Measurements from ENCODE around the gene FXYD1.
"Not testable (repeated sequence)": the region's sequence is repeated elsewhere in the genome, so short reads cannot be mapped to it uniquely, and the experiment has no call there.

The FXYD1 gene

GRCh38 chr19:35125270-35125717 is 13.3 kb upstream of the FXYD1 start:
- peaks cover 11% of the 10 kb centered on the region for H3K4me1 Mint-ChIP-seq
- no peaks in the 10 kb centered on the region for H3K27me3 Mint-ChIP-seq
- H3K9me3 Mint-ChIP-seq = no peaks in the 10 kb centered on the region
- no peaks in the 10 kb centered on the region for H3K36me3 Mint-ChIP-seq
- DNase-seq (ENCODE audit: low spot score in 2 of 2) (no peak), ATAC-seq (ENCODE audit: low read depth) (no peak)
- no peak overlapping the region for H3K27ac Mint-ChIP-seq
- peak overlapping the region; percentile 46 for H3K4me3 Mint-ChIP-seq

- Mint-ChIP-seq H3K27ac (no peak overlapping the region), H3K36me3 (no peaks in the 10 kb centered on the region), H3K27me3 (no peaks in the 10 kb centered on the region), H3K4me1 (peaks cover 11% of the 10 kb centered on the region), H3K9me3 (no peaks in the 10 kb centered on the region), H3K4me3 (peak overlapping the region; percentile 46)
- ATAC-seq (ENCODE audit: low read depth) = no peak
- DNase-seq (ENCODE audit: low spot score in 2 of 2) = no peak
These were observed 12.6 kb upstream of the FXYD1 start for GRCh38 chr19:35125749-35126623.

- Mint-ChIP-seq H3K27ac (no peak overlapping the region), H3K36me3 (no peaks in the 10 kb centered on the region), H3K4me1 (peaks cover 11% of the 10 kb centered on the region), H3K4me3 (no peak overlapping the region), H3K9me3 (no peaks in the 10 kb centered on the region), H3K27me3 (no peaks in the 10 kb centered on the region)
- DNase-seq (ENCODE audit: low spot score in 2 of 2) (no peak), ATAC-seq (ENCODE audit: low read depth) (no peak)
These were observed 12.0 kb upstream of the FXYD1 start for GRCh38 chr19:35126624-35126959.

- ATAC-seq (ENCODE audit: low read depth) = no peak
- Mint-ChIP-seq H3K4me3 (no peak overlapping the region), H3K36me3 (no peaks in the 10 kb centered on the region), H3K27ac (no peak overlapping the region), H3K27me3 (no peaks in the 10 kb centered on the region), H3K4me1 (peaks cover 14% of the 10 kb centered on the region), H3K9me3 (peaks cover 5% of the 10 kb centered on the region)
- no peak for DNase-seq (ENCODE audit: low spot score in 2 of 2)
These were observed 10.8 kb upstream of the FXYD1 start for GRCh38 chr19:35127871-35128270.

- no peak overlapping the region for H3K4me3 Mint-ChIP-seq
- ATAC-seq (ENCODE audit: low read depth) (no peak), DNase-seq (ENCODE audit: low spot score in 2 of 2) (no peak)
- peaks cover 6% of the 10 kb centered on the region for H3K9me3 Mint-ChIP-seq
- H3K36me3 Mint-ChIP-seq = no peaks in the 10 kb centered on the region
- H3K4me1 Mint-ChIP-seq = peaks cover 14% of the 10 kb centered on the region
- H3K27ac Mint-ChIP-seq = no peak overlapping the region
- H3K27me3 Mint-ChIP-seq = no peaks in the 10 kb centered on the region
These were observed 10.1 kb upstream of the FXYD1 start for GRCh38 chr19:35128398-35129057.

GRCh38 chr19:35129724-35130274 is 8.8 kb upstream of the FXYD1 start:
- not testable (repeated sequence) for H3K36me3 Mint-ChIP-seq; H3K4me3 Mint-ChIP-seq; H3K27me3 Mint-ChIP-seq; ATAC-seq (ENCODE audit: low read depth); H3K27ac Mint-ChIP-seq; DNase-seq (ENCODE audit: low spot score in 2 of 2); H3K4me1 Mint-ChIP-seq; H3K9me3 Mint-ChIP-seq

- Mint-ChIP-seq H3K36me3 (peaks cover 1% of the 10 kb centered on the region), H3K4me1 (peaks cover 7% of the 10 kb centered on the region), H3K27ac (no peak overlapping the region), H3K27me3 (no peaks in the 10 kb centered on the region), H3K4me3 (no peak overlapping the region), H3K9me3 (peaks cover 6% of the 10 kb centered on the region)
- no peak for DNase-seq (ENCODE audit: low spot score in 2 of 2)
- no peak for ATAC-seq (ENCODE audit: low read depth)
These were observed 7.6 kb upstream of the FXYD1 start for GRCh38 chr19:35130761-35131720.

GRCh38 chr19:35132254-35132653 is 6.4 kb upstream of the FXYD1 start:
- Mint-ChIP-seq H3K4me1 (peaks cover 10% of the 10 kb centered on the region), H3K27me3 (no peaks in the 10 kb centered on the region), H3K9me3 (peaks cover 6% of the 10 kb centered on the region), H3K27ac (no peak overlapping the region), H3K36me3 (peaks cover 1% of the 10 kb centered on the region), H3K4me3 (no peak overlapping the region)
- ATAC-seq (ENCODE audit: low read depth) (no peak), DNase-seq (ENCODE audit: low spot score in 2 of 2) (no peak)

- ATAC-seq (ENCODE audit: low read depth) = no peak
These were observed 4.8 kb upstream of the FXYD1 start for GRCh38 chr19:35133826-35134225.

GRCh38 chr19:35134601-35135242 is 3.9 kb upstream of the FXYD1 start, which contains the start of gene LGI4:
Gene LGI4, minus strand, starts transcription at chr19:35135059. Its CDS starts 379 bp downstream, at chr19:35134680.
- Mint-ChIP-seq H3K36me3 (peaks cover 1% of the 10 kb centered on the region), H3K4me3 (no peak within 1 kb of the TSS), H3K27me3 (peaks cover 2% of the 10 kb centered on the region), H3K4me1 (peaks cover 20% of the 10 kb centered on the region), H3K27ac (no peak within 1 kb of the TSS), H3K9me3 (peaks cover 6% of the 10 kb centered on the region)
- ATAC-seq (ENCODE audit: low read depth) (no peak), DNase-seq (ENCODE audit: low spot score in 2 of 2) (no peak)

More at GRCh38 chr19:35133826-35134225, 4.8 kb upstream of the FXYD1 start:
- Mint-ChIP-seq H3K4me1 (peaks cover 18% of the 10 kb centered on the region), H3K36me3 (peaks cover 1% of the 10 kb centered on the region), H3K4me3 (no peak overlapping the region), H3K9me3 (peaks cover 6% of the 10 kb centered on the region), H3K27ac (no peak overlapping the region), H3K27me3 (peaks cover 2% of the 10 kb centered on the region)
- DNase-seq (ENCODE audit: low spot score in 2 of 2) = no peak

GRCh38 chr19:35135389-35135909 is 3.2 kb upstream of the FXYD1 start:
- Mint-ChIP-seq H3K4me1 (peaks cover 20% of the 10 kb centered on the region), H3K4me3 (no peak overlapping the region), H3K27me3 (peaks cover 2% of the 10 kb centered on the region), H3K27ac (no peak overlapping the region), H3K36me3 (peaks cover 1% of the 10 kb centered on the region), H3K9me3 (peaks cover 6% of the 10 kb centered on the region)
- peak; percentile 68 to 79 for DNase-seq (ENCODE audit: low spot score in 2 of 2)
- peak; percentile 79 for ATAC-seq (ENCODE audit: low read depth)

GRCh38 chr19:35136231-35136630 is 2.4 kb upstream of the FXYD1 start:
- Mint-ChIP-seq H3K4me3 (no peak overlapping the region), H3K4me1 (peaks cover 26% of the 10 kb centered on the region), H3K9me3 (peaks cover 6% of the 10 kb centered on the region), H3K27ac (no peak overlapping the region), H3K36me3 (peaks cover 1% of the 10 kb centered on the region), H3K27me3 (peaks cover 4% of the 10 kb centered on the region)
- ATAC-seq (ENCODE audit: low read depth) (no peak), DNase-seq (ENCODE audit: low spot score in 2 of 2) (no peak)
